A549 (cell line): Measurements from ENCODE around the gene SMAD6. TPM values are rescaled to one million over a fixed set of nuclear protein-coding genes. Genes with fewer than 3 reads are reported as not detected.

Experiments used
- ATAC-seq, 2 experiments: fragments of 200-7000 bp in 1 of 2; fragments of >200 bp in 1 of 2; cut with Nextera tagmentation in 1 of 2; cut with Tn5 transposase in 1 of 2; 3 replicates each; pipeline versions ENCODE4 v1.8.0 to v1.9.1; 2018 to 2020; ENCODE audit warnings: mild to moderate bottlenecking in 1 of 2, moderate library complexity in 1 of 2
- CTCF ChIA-PET: fragments of 300-600 bp; sonication (Branson Sonifier 250); formaldehyde crosslinking; extraction: SDS; loops from one replicate; lab custom pipeline; 2021; ENCODE audit warnings: antibody characterized with exemption, inconsistent platforms; lab: Yijun Ruan, JAX
- POLR2A ChIA-PET: fragments of 350-600 bp; formaldehyde crosslinking; extraction: SDS; loops from one replicate; lab custom pipeline; 2021; ENCODE audit warnings: antibody characterized with exemption, inconsistent platforms; lab: Yijun Ruan, JAX
- DNase-seq, 2 experiments: peaks; one replicate each; pipeline versions ENCODE4 v3.0.0 to v3.0.0-alpha.2; 2011 to 2016; ENCODE audit warnings: low read depth in 1 of 2, low spot score in 1 of 2
- FAIRE-seq: peaks from 2 replicates; lab custom pipeline; 2011; peaks lifted over from hg19 to GRCh38; lab: Jason Lieb, UNC
- H3K27ac ChIP-seq, 2 experiments: fragments of >200 bp; sonication (Bioruptor Twin); formaldehyde crosslinking; 3 replicates each; pipeline ENCODE4 v1.5.1; 2016 to 2017
- H3K4me1 ChIP-seq: fragments of >200 bp; sonication (Bioruptor Twin); formaldehyde crosslinking; 3 replicates; pipeline ENCODE4 v1.6.1; 2016
- H3K4me2 ChIP-seq: fragments of >200 bp; sonication (Bioruptor Twin); formaldehyde crosslinking; 3 replicates; pipeline ENCODE4 v1.6.1; 2016
- H3K4me3 ChIP-seq: fragments of >200 bp; sonication (Bioruptor Twin); formaldehyde crosslinking; 3 replicates; pipeline ENCODE4 v1.5.1; 2016
- H3K9me3 ChIP-seq: fragments of >200 bp; sonication (Bioruptor Twin); formaldehyde crosslinking; 3 replicates; pipeline ENCODE4 v1.6.1; 2016
- EP300 ChIP-seq, 2 experiments: fragments of >200 bp; sonication (Bioruptor Twin); formaldehyde crosslinking; IDR thresholded peaks; 2 replicates in 1 of 2; 3 replicates in 1 of 2; pipeline ENCODE4 v1.6.1; 2016 to 2017
- FOSL2 ChIP-seq, 2 experiments: fragments of 450-650 bp in 1 of 2; fragments of >200 bp in 1 of 2; sonication (Bioruptor Twin) in 1 of 2; formaldehyde crosslinking; IDR thresholded peaks; 2 replicates each; pipeline versions ENCODE4 v1.5.0 to v1.6.1; 2016 to 2020; ENCODE audit warnings: mild to moderate bottlenecking in 1 of 2, moderate library complexity in 1 of 2
- FOXS1 ChIP-seq: fragments of 250-450 bp; sonication (Bioruptor Pico); IDR thresholded peaks from 2 replicates; pipeline ENCODE4 v1.5.0; 2020; ENCODE audit warnings: mild to moderate bottlenecking, moderate library complexity
- HOXB5 ChIP-seq: fragments of 250-450 bp; sonication (Bioruptor Pico); IDR thresholded peaks from 2 replicates; pipeline ENCODE4 v1.5.0; 2020; ENCODE audit warnings: mild to moderate bottlenecking, moderate library complexity
- JUNB ChIP-seq: fragments of >200 bp; sonication (Bioruptor Twin); formaldehyde crosslinking; IDR thresholded peaks from 2 replicates; pipeline ENCODE4 v1.6.1; 2016
- KDM1A ChIP-seq: fragments of 200-600 bp; sonication (generic); IDR thresholded peaks from 2 replicates; pipeline ENCODE4 v1.6.1; 2016; ENCODE audit warnings: low read depth, mild to moderate bottlenecking
- KDM5A ChIP-seq: fragments of 200-600 bp; sonication (generic); IDR thresholded peaks from 2 replicates; pipeline ENCODE4 v1.6.1; 2016; ENCODE audit warnings: antibody characterized with exemption, mild to moderate bottlenecking
- MAZ ChIP-seq: fragments of 150-350 bp; IDR thresholded peaks from 2 replicates; pipeline ENCODE4 v1.6.1; 2014; ENCODE audit warnings: antibody characterized with exemption, low read depth, low read length, borderline replicate concordance
- MYC ChIP-seq: IDR thresholded peaks from 2 replicates; pipeline ENCODE4 v1.6.1; 2012; ENCODE audit warnings: mild to moderate bottlenecking, inconsistent platforms, low read length, improper control_type of control experiment, borderline replicate concordance
- NFE2L2 ChIP-seq: fragments of 150-350 bp; conservative IDR thresholded peaks from 2 replicates; pipeline ENCODE4 v1.6.1; 2014; ENCODE audit warnings: low read length
- NPAS2 ChIP-seq: fragments of 250-450 bp; sonication (Bioruptor Pico); IDR thresholded peaks from 2 replicates; pipeline ENCODE4 v1.8.0; 2022; ENCODE audit warnings: mild to moderate bottlenecking, moderate library complexity, borderline replicate concordance
- NR3C1 ChIP-seq: fragments of >200 bp; sonication (Bioruptor Twin); formaldehyde crosslinking; IDR thresholded peaks from 3 replicates; pipeline ENCODE4 v1.6.1; 2017
- PHF8 ChIP-seq: fragments of 200-600 bp; sonication (generic); IDR thresholded peaks from 2 replicates; pipeline ENCODE4 v1.6.1; 2016; ENCODE audit warnings: low read depth, mild to moderate bottlenecking, antibody characterized with exemption, moderate library complexity, borderline replicate concordance
- POLR2A ChIP-seq: IDR thresholded peaks from 2 replicates; pipeline ENCODE4 v1.6.1; 2012; ENCODE audit warnings: mild to moderate bottlenecking, low read length
- RAD21 ChIP-seq, 2 experiments: fragments of >200 bp in 1 of 2; sonication (Bioruptor Twin) in 1 of 2; formaldehyde crosslinking in 1 of 2; IDR thresholded peaks in 1 of 2; conservative IDR thresholded peaks in 1 of 2; 2 replicates in 1 of 2; 3 replicates in 1 of 2; pipeline ENCODE4 v1.6.1; 2012 to 2018; ENCODE audit warnings: inconsistent platforms in 1 of 2
- RNF2 ChIP-seq: fragments of 200-600 bp; sonication (generic); IDR thresholded peaks from 2 replicates; pipeline ENCODE4 v1.6.1; 2016; ENCODE audit warnings: low read depth, mild to moderate bottlenecking, antibody characterized with exemption, moderate library complexity, borderline replicate concordance
- SREBF2 ChIP-seq: fragments of 450-650 bp; IDR thresholded peaks from 2 replicates; pipeline ENCODE4 v1.6.1; 2014; ENCODE audit warnings: mild to moderate bottlenecking, moderate library complexity
- ZC3H11A ChIP-seq: fragments of 450-650 bp; IDR thresholded peaks from 2 replicates; pipeline ENCODE4 v1.6.1; 2014; ENCODE audit warnings: antibody characterized with exemption, mild to moderate bottlenecking
- ZNF302 ChIP-seq: fragments of 250-450 bp; sonication (Bioruptor Pico); IDR thresholded peaks from 2 replicates; pipeline ENCODE4 v1.9.0; 2021; ENCODE audit warnings: inconsistent platforms, mild to moderate bottlenecking, moderate library complexity
- WGBS: methylation state at CpG from one replicate; pipeline ENCODE4 v1.1.6; 2017; ENCODE audit errors: missing lambda C conversion rate; 5-methylcytosine and 5-hydroxymethylcytosine counted together
- polyA plus RNA-seq, 4 experiments: library from polyadenylated mRNA; depleted of rRNA in 3 of 4; stranded (reverse); fragments of >200 nt; fragmentation: RNase III in 1 of 4; extraction: RNeasy Plus Mini Kit Qiagen cat#74134 plus additional on column Dnase treatment in 1 of 4; gene quantifications; 2 replicates in 3 of 4; 3 replicates in 1 of 4; pipeline ENCODE4 v1.2.3, GENCODE V29; 2011 to 2017
- TF ChIP-seq, protein P1 (sequence below): fragments of 150-350 bp; IDR thresholded peaks from 2 replicates; pipeline ENCODE4 v1.6.1; 2014; ENCODE audit warnings: low read depth, mild to moderate bottlenecking, low read length
- TF ChIP-seq, protein P2 (sequence below): fragments of 250-450 bp; sonication (Bioruptor Pico); IDR thresholded peaks from 2 replicates; pipeline ENCODE4 v1.5.0; 2020; ENCODE audit warnings: low read depth, mild to moderate bottlenecking, moderate library complexity
- TF ChIP-seq, protein P3 (sequence below): fragments of >200 bp; sonication (Bioruptor Twin); formaldehyde crosslinking; IDR thresholded peaks from 3 replicates; pipeline ENCODE4 v1.5.1; 2016
- TF ChIP-seq, protein P4 (sequence below): IDR thresholded peaks from 2 replicates; pipeline ENCODE4 v1.6.1; 2012

The SMAD6 gene
- polyA plus RNA-seq, 2 of the 4 experiments (the other 2 are of a cell fraction) = 9.6 to 46.6 TPM

DNA sequence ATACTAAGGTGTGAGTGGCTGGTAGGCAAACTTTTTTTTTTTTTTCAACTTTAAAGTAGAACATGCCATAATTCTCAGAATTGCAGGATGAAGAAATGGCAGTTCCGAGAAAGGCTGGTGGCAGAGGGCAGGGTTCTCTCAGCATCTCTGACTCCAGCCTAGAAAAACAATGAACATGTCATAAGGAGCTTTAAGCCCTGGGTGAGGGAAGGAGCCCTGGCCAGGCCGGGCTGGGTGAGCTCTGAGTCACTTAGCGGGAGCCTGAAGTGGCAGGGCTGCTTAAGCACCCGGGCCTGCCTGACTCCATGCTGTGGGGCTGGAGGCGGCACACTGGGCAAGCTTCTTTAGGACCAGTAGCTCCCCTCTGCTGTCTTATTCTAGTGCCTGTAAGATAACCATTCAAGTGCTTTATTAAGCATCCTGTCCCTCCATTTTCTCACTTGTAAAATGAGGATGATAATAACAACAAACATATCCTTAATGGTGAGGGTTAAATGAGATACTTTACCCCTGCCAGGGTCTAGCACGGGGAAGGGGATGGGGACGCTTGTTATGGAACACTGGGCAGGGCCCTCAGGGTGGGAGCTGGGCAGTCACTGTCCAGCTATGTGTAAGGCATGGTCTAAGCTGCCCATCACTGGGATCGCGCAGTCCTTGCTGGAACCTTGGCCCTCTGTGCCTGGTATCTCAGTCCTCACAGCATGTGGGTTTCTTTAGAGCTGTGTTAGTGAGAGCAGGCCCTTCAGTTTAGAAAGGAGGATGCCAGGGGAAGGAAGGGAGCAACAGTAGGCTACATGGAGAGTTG lies 18.4 kb downstream of the SMAD6 start:
- Histone ChIP-seq H3K9me3 (no peaks in the 10 kb centered on the region), H3K4me3 (no peak overlapping the region), H3K4me1 (peaks cover 91% of the 10 kb centered on the region), H3K27ac (peak overlapping the region in 1 of 2 experiments; percentile 46; a peak in 3 of 6 replicates), H3K4me2 (no peak overlapping the region)
- CTCF ChIA-PET = interaction anchor here (0.6 to 11.3 kb wide), 13 partner anchors 11 to 975 kb away, joined by 3 to 182 read pairs (median 4); partner anchors contain the start of gene SMAD6
- POLR2A ChIA-PET = interaction anchor here (0.7 to 2.4 kb wide), 3 partner anchors 10 to 211 kb away, joined by 4 to 14 read pairs (median 5); partner anchors contain the start of gene SMAD6
- TF ChIP-seq FOXS1 (no peak), KDM5A (no peak), FOSL2 (IDR thresholded peaks at IDR 0.05) (no peak), FOSL2 (CRISPR knock-in tag; IDR thresholded peaks at IDR 0.05) (peak; percentile 19; the same call in 1 of the 2 replicates), HOXB5 (CRISPR knock-in tag) (no peak)
- WGBS = 70% methylated on average over 9 of the region's 9 CpGs
- DNase-seq (peak in 1 of 2 experiments; percentile 44), FAIRE-seq (no peak), ATAC-seq (peak; percentile 51 to 59; a peak in 5 of 6 replicates)

DNA sequence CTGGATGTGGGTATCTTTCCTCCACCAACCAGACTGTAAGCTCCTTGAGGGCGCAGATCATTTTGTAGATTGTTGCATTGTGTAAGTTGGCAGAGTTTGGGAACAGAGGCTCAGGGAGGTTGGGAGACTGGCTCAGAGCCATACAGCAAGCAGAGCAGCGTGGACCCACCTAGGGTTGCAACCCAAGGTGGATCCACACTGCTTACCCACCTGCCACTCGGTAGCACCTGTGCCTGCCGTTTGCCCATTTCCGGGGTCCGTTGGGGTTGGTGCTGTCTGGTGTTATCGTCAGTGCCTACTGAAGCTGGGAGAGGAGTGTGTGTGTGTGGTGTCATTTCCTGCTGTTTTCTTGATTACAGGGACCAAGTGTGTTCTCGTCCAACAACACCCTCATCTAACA lies 19.0 kb downstream of the SMAD6 start:
- Histone ChIP-seq H3K9me3 (no peaks in the 10 kb centered on the region), H3K4me2 (no peak overlapping the region), H3K4me3 (no peak overlapping the region), H3K4me1 (peaks cover 89% of the 10 kb centered on the region), H3K27ac (peak overlapping the region in 1 of 2 experiments; percentile 44; a peak in 2 of 6 replicates)
- DNase-seq (no peak), FAIRE-seq (no peak), ATAC-seq (no peak)
- TF ChIP-seq PHF8 (no peak), ZNF302 (CRISPR knock-in tag) (no peak), MAZ (no peak), FOXS1 (no peak), RNF2 (no peak), NFE2L2 (no peak), MYC (no peak), SREBF2 (no peak), KDM1A (no peak), JUNB (no peak), POLR2A (no peak), ZC3H11A (no peak), NR3C1 (no peak), EP300 (IDR thresholded peaks at IDR 0.05) (no peak), NPAS2 (no peak), RAD21 (conservative IDR thresholded peaks at IDR 0.05 in 1 of 2, IDR thresholded peaks at IDR 0.05 in 1 of 2) (no peak)
- TF ChIP-seq, protein P1, sequence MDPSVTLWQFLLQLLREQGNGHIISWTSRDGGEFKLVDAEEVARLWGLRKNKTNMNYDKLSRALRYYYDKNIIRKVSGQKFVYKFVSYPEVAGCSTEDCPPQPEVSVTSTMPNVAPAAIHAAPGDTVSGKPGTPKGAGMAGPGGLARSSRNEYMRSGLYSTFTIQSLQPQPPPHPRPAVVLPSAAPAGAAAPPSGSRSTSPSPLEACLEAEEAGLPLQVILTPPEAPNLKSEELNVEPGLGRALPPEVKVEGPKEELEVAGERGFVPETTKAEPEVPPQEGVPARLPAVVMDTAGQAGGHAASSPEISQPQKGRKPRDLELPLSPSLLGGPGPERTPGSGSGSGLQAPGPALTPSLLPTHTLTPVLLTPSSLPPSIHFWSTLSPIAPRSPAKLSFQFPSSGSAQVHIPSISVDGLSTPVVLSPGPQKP = no peak
- TF ChIP-seq, protein P2, sequence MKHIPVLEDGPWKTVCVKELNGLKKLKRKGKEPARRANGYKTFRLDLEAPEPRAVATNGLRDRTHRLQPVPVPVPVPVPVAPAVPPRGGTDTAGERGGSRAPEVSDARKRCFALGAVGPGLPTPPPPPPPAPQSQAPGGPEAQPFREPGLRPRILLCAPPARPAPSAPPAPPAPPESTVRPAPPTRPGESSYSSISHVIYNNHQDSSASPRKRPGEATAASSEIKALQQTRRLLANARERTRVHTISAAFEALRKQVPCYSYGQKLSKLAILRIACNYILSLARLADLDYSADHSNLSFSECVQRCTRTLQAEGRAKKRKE (CRISPR knock-in tag) = no peak
- TF ChIP-seq, protein P3, sequence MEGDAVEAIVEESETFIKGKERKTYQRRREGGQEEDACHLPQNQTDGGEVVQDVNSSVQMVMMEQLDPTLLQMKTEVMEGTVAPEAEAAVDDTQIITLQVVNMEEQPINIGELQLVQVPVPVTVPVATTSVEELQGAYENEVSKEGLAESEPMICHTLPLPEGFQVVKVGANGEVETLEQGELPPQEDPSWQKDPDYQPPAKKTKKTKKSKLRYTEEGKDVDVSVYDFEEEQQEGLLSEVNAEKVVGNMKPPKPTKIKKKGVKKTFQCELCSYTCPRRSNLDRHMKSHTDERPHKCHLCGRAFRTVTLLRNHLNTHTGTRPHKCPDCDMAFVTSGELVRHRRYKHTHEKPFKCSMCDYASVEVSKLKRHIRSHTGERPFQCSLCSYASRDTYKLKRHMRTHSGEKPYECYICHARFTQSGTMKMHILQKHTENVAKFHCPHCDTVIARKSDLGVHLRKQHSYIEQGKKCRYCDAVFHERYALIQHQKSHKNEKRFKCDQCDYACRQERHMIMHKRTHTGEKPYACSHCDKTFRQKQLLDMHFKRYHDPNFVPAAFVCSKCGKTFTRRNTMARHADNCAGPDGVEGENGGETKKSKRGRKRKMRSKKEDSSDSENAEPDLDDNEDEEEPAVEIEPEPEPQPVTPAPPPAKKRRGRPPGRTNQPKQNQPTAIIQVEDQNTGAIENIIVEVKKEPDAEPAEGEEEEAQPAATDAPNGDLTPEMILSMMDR = no peak
- TF ChIP-seq, protein P4, sequence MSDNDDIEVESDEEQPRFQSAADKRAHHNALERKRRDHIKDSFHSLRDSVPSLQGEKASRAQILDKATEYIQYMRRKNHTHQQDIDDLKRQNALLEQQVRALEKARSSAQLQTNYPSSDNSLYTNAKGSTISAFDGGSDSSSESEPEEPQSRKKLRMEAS = no peak
- ChIA-PET POLR2A (interaction anchor here (1.7 to 2.4 kb wide), 2 partner anchors 11 to 19 kb away, joined by 5 to 14 read pairs; partner anchors contain the start of gene SMAD6), CTCF (interaction anchor here (0.6 to 11.3 kb wide), 10 partner anchors 12 to 975 kb away, joined by 3 to 182 read pairs (median 5); partner anchors contain the start of gene SMAD6)
- WGBS = 96% methylated on average over 8 of the region's 8 CpGs
